Measurements from ENCODE around the gene ERC2.

ERC2 gene

DNA sequence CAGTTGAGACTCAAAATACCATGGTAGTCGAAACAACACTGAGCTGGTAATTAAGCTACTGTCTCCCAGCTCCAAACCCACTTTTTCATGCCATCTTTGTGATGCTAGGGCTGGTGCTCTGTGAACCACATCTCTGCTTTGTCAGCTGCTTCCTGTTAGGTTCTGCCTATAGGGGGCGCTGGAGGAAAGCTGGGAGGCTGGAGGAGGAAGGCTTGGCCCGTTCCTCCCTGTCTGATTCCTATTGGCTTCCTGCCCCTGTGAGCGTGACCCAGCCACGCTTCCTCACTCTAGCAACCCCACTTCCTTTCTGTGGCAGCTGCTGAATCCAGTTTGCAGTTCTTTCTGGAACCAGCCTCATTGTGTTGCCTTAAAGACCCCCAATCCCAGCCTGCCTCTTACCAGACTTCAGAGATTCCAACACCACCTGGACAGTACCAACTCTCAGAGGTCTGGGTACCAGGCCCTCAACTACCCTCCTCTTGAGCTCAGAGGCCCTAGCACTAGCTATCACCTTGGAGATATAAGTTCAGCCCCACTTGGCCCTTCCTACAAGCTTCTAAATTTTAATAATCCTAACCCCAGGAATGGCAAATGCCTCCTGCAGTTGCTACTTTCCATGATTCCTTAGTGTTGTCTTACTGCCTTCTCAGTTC is 120.9 kb downstream of the ERC2 start:
- Histone ChIP-seq H2AFZ (ENCODE audit: low read depth, low read length, severe bottlenecking) (no peak overlapping the region), H3K79me2 (ENCODE audit: insufficient read depth, low read length) (no peaks in the 10 kb centered on the region)

GRCh38 chr3:56342475-56342874 is 125.8 kb downstream of the ERC2 start:
- Histone ChIP-seq H3K9ac (ENCODE audit: low read length) (no peak overlapping the region), H3K36me3 (ENCODE audit: low read length) (no peaks in the 10 kb centered on the region), H2AFZ (ENCODE audit: low read depth, low read length, severe bottlenecking) (no peak overlapping the region), H3K79me2 (ENCODE audit: insufficient read depth, low read length) (no peaks in the 10 kb centered on the region), H3K9me3 (ENCODE audit: insufficient read depth, low read length) (no peaks in the 10 kb centered on the region), H3F3A (ENCODE audit: insufficient read depth) (no peaks in the 10 kb centered on the region), H3K4me3 (ENCODE audit: insufficient read depth, low read length, poor library complexity, severe bottlenecking) (no peak overlapping the region), H3K9me2 (replicated peaks; ENCODE audit: insufficient read depth, low read length) (no peaks in the 10 kb centered on the region), H3K27ac (ENCODE audit: low read depth, low read length) (no peak overlapping the region), H3K4me2 (ENCODE audit: low read depth, low read length, poor library complexity, severe bottlenecking) (no peak overlapping the region), H3K27me3 (ENCODE audit: low read length) (no peaks in the 10 kb centered on the region), H4K20me1 (ENCODE audit: low read depth, low read length) (no peaks in the 10 kb centered on the region)
- TF ChIP-seq CTCF (IDR thresholded peaks at IDR 0.05; ENCODE audit: insufficient read depth, low read length, poor library complexity, severe bottlenecking) (no peak), EZH2phosphoT487 (conservative IDR thresholded peaks at IDR 0.05; ENCODE audit: low read length) (no peak)

More for the DNA sequence above, 120.9 kb downstream of the ERC2 start:
- H3K9ac ChIP-seq (ENCODE audit: low read length) = no peak overlapping the region
- no peak overlapping the region for H3K27ac ChIP-seq (ENCODE audit: low read depth, low read length)
- H3K4me3 ChIP-seq (ENCODE audit: insufficient read depth, low read length, poor library complexity, severe bottlenecking) = no peak overlapping the region
- H3K9me3 ChIP-seq (ENCODE audit: insufficient read depth, low read length) = no peaks in the 10 kb centered on the region
- H4K20me1 ChIP-seq (ENCODE audit: low read depth, low read length) = no peaks in the 10 kb centered on the region
- no peak overlapping the region for H3K4me2 ChIP-seq (ENCODE audit: low read depth, low read length, poor library complexity, severe bottlenecking)
- H3K27me3 ChIP-seq (ENCODE audit: low read length) = no peaks in the 10 kb centered on the region
- no peak for TF ChIP-seq EZH2phosphoT487 (conservative IDR thresholded peaks at IDR 0.05; ENCODE audit: low read length)
- no peak for TF ChIP-seq CTCF (IDR thresholded peaks at IDR 0.05; ENCODE audit: insufficient read depth, low read length, poor library complexity, severe bottlenecking)
- no peaks in the 10 kb centered on the region for H3K36me3 ChIP-seq (ENCODE audit: low read length)
- no peaks in the 10 kb centered on the region for H3F3A ChIP-seq (ENCODE audit: insufficient read depth)
- H3K9me2 ChIP-seq (replicated peaks; ENCODE audit: insufficient read depth, low read length) = no peaks in the 10 kb centered on the region

DNA sequence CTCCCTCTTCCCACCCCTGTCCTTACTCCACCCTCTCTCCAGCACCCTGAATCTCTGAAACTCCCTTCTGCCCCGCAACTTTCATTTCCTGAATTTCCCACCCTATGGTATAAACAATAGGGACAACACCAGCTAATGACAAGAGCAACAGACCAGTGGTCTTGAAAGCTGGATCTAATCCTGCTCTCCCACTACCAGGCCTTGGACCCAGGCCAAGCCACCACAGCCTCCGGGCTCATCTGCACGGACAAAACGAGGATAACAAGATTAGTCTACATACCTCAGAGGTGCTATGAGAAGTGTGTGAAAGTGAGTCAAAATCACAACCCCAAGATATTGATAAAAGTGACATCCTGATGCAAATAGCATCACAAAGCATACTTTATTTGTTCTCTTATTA is 128.6 kb downstream of the ERC2 start:
- H2AFZ ChIP-seq (ENCODE audit: low read depth, low read length, severe bottlenecking) = no peak overlapping the region
- no peaks in the 10 kb centered on the region for H3K79me2 ChIP-seq (ENCODE audit: insufficient read depth, low read length)
- H3K4me3 ChIP-seq (ENCODE audit: insufficient read depth, low read length, poor library complexity, severe bottlenecking) = no peak overlapping the region
- no peaks in the 10 kb centered on the region for H4K20me1 ChIP-seq (ENCODE audit: low read depth, low read length)
- H3K27me3 ChIP-seq (ENCODE audit: low read length) = no peaks in the 10 kb centered on the region
- H3K9me2 ChIP-seq (replicated peaks; ENCODE audit: insufficient read depth, low read length) = no peaks in the 10 kb centered on the region
- H3K4me2 ChIP-seq (ENCODE audit: low read depth, low read length, poor library complexity, severe bottlenecking) = no peak overlapping the region
- H3K27ac ChIP-seq (ENCODE audit: low read depth, low read length) = no peak overlapping the region
- TF ChIP-seq CTCF (IDR thresholded peaks at IDR 0.05; ENCODE audit: insufficient read depth, low read length, poor library complexity, severe bottlenecking) (no peak), EZH2phosphoT487 (conservative IDR thresholded peaks at IDR 0.05; ENCODE audit: low read length) (no peak)
- H3K9me3 ChIP-seq (ENCODE audit: insufficient read depth, low read length) = no peaks in the 10 kb centered on the region
- H3K36me3 ChIP-seq (ENCODE audit: low read length) = no peaks in the 10 kb centered on the region
- no peaks in the 10 kb centered on the region for H3F3A ChIP-seq (ENCODE audit: insufficient read depth)
- H3K9ac ChIP-seq (ENCODE audit: low read length) = no peak overlapping the region

Data from SU-DHL-6 (cell line).